ENCODE results near the gene ZMIZ1. TPM values are rescaled to one million over a fixed set of nuclear protein-coding genes. Genes with fewer than 3 reads are reported as not detected.

Gene ZMIZ1, protein sequence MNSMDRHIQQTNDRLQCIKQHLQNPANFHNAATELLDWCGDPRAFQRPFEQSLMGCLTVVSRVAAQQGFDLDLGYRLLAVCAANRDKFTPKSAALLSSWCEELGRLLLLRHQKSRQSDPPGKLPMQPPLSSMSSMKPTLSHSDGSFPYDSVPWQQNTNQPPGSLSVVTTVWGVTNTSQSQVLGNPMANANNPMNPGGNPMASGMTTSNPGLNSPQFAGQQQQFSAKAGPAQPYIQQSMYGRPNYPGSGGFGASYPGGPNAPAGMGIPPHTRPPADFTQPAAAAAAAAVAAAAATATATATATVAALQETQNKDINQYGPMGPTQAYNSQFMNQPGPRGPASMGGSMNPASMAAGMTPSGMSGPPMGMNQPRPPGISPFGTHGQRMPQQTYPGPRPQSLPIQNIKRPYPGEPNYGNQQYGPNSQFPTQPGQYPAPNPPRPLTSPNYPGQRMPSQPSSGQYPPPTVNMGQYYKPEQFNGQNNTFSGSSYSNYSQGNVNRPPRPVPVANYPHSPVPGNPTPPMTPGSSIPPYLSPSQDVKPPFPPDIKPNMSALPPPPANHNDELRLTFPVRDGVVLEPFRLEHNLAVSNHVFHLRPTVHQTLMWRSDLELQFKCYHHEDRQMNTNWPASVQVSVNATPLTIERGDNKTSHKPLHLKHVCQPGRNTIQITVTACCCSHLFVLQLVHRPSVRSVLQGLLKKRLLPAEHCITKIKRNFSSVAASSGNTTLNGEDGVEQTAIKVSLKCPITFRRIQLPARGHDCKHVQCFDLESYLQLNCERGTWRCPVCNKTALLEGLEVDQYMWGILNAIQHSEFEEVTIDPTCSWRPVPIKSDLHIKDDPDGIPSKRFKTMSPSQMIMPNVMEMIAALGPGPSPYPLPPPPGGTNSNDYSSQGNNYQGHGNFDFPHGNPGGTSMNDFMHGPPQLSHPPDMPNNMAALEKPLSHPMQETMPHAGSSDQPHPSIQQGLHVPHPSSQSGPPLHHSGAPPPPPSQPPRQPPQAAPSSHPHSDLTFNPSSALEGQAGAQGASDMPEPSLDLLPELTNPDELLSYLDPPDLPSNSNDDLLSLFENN
- 10 to 100 TPM; 16.8 to 27.1 (median 21.2) TPM for total RNA-seq
- total RNA-seq (2013): 11.6 TPM
- 9.5 to 37.3 (median 19.5) reads per million in 29 experiments for total RNA-seq

DNA sequence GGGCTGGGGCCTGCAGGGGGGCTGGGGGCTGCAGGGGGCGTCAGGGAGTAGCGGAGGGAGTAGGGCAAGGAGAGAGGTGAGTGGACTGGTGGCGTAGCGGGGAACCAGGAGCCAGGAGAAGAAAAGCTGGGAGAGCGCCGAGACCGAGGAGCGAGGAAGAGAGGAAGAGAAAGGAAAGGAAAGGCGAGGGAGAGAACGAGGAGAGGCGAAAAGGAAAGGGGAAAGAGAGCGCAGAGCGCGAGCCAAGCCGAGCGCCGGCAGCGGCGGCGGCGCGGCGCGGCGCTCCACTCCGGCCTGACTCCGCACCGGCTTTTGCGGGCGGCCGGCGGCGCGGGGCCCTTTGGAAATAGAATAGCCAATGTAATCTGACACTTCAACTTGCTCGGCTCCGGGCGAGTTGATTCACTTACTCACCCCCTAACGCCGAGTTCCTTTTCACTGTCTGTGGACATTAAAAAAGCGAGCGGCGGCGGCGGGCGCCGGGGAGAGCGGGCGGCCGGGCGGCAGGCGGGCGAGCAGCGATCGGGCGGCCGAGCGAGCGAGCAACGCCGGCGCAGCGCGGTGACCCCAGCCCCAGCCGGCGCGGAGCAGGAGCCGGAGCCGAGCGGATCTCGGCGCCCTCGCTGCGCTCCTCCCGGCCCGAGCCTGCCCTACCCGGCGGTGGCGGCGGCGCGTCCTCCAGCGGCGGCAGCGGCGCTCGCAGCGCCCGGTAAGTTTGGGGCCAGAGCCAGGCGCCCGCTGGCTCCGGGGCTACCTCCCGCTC is at the start of gene ZMIZ1:
Gene ZMIZ1, plus strand, starts transcription at position 405 of the 763 bp plus-strand sequence. CDS start 132,667 bp downstream, outside the sequence.
- Mint-ChIP-seq H3K9me3 (no peaks in the 10 kb centered on the region), H3K4me3 (peak within 1 kb of the TSS; percentile 92 to 95 (median 93)), H3K4me1 (peaks cover 48 to 64% (median 53%) of the 10 kb centered on the region in 3 donors), H3K27ac (peak within 1 kb of the TSS; percentile 81 to 88), H3K27me3 (no peaks in the 10 kb centered on the region), H3K36me3 (no peaks in the 10 kb centered on the region)
- POLR2A ChIA-PET: no interaction called here
- under 1% methylated on average over 81 of the region's 92 CpGs for WGBS (ENCODE audit: insufficient coverage)
- ATAC-seq (replicated peaks in 1 of 4) (peak; percentile 66 to 69 (median 68)), DNase-seq (peak; percentile 49 to 87 (median 74))
- CTCF ChIA-PET: no interaction called here
- peak within 1 kb of the TSS; percentile 88 to 97 for H3K4me3 ChIP-seq (ENCODE audit: control insufficient read depth in 1 of 2, extremely low read depth in 1 of 2, low read length in 1 of 2)
- no peaks in the 10 kb centered on the region for H3K9me3 ChIP-seq
- peak within 1 kb of the TSS; percentile 41 for H3K27ac ChIP-seq (ENCODE audit: low read length)
- H3K27me3 ChIP-seq (replicated peaks in 1 of 2; ENCODE audit: control insufficient read depth in 2 of 2, extremely low read depth in 1 of 2, insufficient read depth in 2 of 2, low read length in 1 of 2): peaks cover 0 to 11% of the 10 kb centered on the region in 2 experiments
- H3K36me3 ChIP-seq (ENCODE audit: control insufficient read depth in 2 of 2, extremely low read depth in 1 of 2, insufficient read depth in 1 of 2, low read length in 1 of 2): no peaks in the 10 kb centered on the region
- H3K4me1 ChIP-seq (ENCODE audit: control insufficient read depth in 1 of 2, extremely low read depth in 1 of 2, insufficient read depth in 2 of 2, low read length in 2 of 2): peaks cover 10 to 56% of the 10 kb centered on the region in 2 experiments

DNA sequence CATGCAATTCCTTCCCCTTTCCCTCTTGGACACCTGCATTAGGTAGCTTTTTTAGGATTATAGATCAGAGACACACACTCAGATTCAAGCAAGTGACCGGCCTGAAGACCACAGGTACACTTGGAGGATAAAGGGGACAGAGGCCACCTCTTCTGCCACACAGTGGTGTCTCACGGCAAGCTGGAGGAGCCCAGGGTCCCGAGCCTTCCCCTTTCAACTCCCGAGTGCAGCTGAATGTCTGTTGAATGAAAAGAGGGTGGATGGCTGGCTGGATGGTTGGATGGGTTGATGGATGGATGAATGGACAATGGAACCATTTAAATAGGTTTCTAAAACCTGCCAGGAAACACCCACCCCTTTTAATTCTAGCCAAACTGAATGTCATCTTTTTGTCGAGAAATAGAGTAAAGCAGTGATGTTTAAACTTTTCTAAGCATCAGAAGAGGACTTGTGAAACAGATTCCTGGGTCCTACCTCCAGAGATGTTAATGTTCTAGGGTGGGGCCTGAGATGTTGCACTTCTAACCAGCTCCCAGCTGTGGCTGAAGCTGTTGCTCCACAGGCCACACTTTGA is 49.2 kb upstream of the ZMIZ1 start:
- H3K27me3 Mint-ChIP-seq: no peaks in the 10 kb centered on the region
- peaks cover 8% of the 10 kb centered on the region for H3K36me3 Mint-ChIP-seq
- 100% methylated on average over 2 of the region's 5 CpGs for WGBS (ENCODE audit: insufficient coverage)
- Histone ChIP-seq H3K27ac (ENCODE audit: low read length) (no peak overlapping the region), H3K4me3 (ENCODE audit: control insufficient read depth in 1 of 2, extremely low read depth in 1 of 2, low read length in 1 of 2) (no peak overlapping the region), H3K27me3 (replicated peaks in 1 of 2; ENCODE audit: control insufficient read depth in 2 of 2, extremely low read depth in 1 of 2, insufficient read depth in 2 of 2, low read length in 1 of 2) (no peaks in the 10 kb centered on the region), H3K4me1 (ENCODE audit: control insufficient read depth in 1 of 2, extremely low read depth in 1 of 2, insufficient read depth in 2 of 2, low read length in 2 of 2) (peaks cover 0 to 9% of the 10 kb centered on the region in 2 experiments), H3K9me3 (no peaks in the 10 kb centered on the region), H3K36me3 (ENCODE audit: control insufficient read depth in 2 of 2, extremely low read depth in 1 of 2, insufficient read depth in 1 of 2, low read length in 1 of 2) (no peaks in the 10 kb centered on the region)
- peaks cover 2 to 13% (median 5%) of the 10 kb centered on the region in 3 donors for H3K4me1 Mint-ChIP-seq
- ChIA-PET POLR2A (no interaction called here), CTCF (no interaction called here)
- DNase-seq (no peak), ATAC-seq (replicated peaks in 1 of 4) (no peak)
- no peak overlapping the region for H3K4me3 Mint-ChIP-seq
- no peak overlapping the region for H3K27ac Mint-ChIP-seq
- H3K9me3 Mint-ChIP-seq: peaks cover 3 to 4% (median 3%) of the 10 kb centered on the region in 3 donors

DNA sequence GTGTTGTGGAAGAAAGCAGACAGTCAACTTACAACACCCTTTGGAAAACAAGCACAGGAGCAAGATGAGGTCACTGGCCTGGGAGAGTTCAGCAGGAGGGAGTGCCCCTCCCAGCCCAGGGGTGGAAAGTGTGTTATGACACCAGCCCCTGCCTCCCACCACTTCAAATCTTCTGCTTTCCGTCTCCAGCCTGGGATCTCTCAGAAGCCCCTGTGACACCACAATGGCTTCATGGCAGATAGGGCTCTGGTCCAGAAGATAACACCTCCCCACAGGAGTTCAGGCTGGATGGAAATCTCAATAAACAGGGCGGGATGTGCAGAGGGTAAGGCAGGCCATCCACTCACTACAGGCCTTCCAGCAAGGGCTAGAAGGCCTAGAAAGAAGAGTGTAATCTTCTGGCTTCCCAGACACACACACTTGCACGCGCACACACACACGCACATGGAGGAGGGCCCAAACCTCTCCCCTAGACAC is 48.7 kb upstream of the ZMIZ1 start:
- peaks cover 3 to 4% (median 3%) of the 10 kb centered on the region in 3 donors for H3K9me3 Mint-ChIP-seq

DNA sequence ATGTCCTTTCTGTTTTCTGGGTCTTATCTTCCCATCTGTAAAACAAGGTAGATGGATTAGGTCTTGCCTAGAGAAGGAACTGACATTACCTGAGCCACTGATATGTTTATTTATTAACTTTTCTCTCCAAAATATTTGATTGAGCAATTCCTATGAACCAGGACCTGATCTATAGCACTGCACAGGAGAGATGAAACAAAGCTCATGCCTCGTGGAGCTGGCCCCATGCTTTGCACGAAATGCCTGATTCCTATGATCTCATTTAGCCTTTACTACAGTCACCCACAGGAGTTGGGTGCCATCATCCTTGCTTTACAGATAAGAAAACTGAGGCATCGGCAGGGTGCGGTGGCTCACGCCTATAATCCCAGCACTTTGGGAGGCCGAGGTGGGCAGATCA is 48.2 kb upstream of the ZMIZ1 start:
- Histone ChIP-seq H3K27me3 (replicated peaks in 1 of 2; ENCODE audit: control insufficient read depth in 2 of 2, extremely low read depth in 1 of 2, insufficient read depth in 2 of 2, low read length in 1 of 2) (no peaks in the 10 kb centered on the region), H3K9me3 (no peaks in the 10 kb centered on the region), H3K4me1 (ENCODE audit: control insufficient read depth in 1 of 2, extremely low read depth in 1 of 2, insufficient read depth in 2 of 2, low read length in 2 of 2) (peaks cover 4 to 20% of the 10 kb centered on the region in 2 experiments), H3K27ac (ENCODE audit: low read length) (no peak overlapping the region), H3K36me3 (ENCODE audit: control insufficient read depth in 2 of 2, extremely low read depth in 1 of 2, insufficient read depth in 1 of 2, low read length in 1 of 2) (no peaks in the 10 kb centered on the region), H3K4me3 (ENCODE audit: control insufficient read depth in 1 of 2, extremely low read depth in 1 of 2, low read length in 1 of 2) (no peak overlapping the region)
- Mint-ChIP-seq H3K27me3 (no peaks in the 10 kb centered on the region), H3K36me3 (peaks cover 8% of the 10 kb centered on the region), H3K27ac (no peak overlapping the region), H3K4me3 (no peak overlapping the region), H3K9me3 (peaks cover 3 to 4% (median 3%) of the 10 kb centered on the region in 3 donors), H3K4me1 (peaks cover 11 to 22% (median 13%) of the 10 kb centered on the region in 3 donors)
- no peak for DNase-seq
- CTCF ChIA-PET: no interaction called here
- POLR2A ChIA-PET: no interaction called here
- ATAC-seq (replicated peaks in 1 of 4): no peak
- WGBS (ENCODE audit: insufficient coverage): 79% methylated on average over 2 of the region's 6 CpGs

More for the DNA sequence above, 48.7 kb upstream of the ZMIZ1 start:
- peaks cover 5 to 16% (median 7%) of the 10 kb centered on the region in 3 donors for H3K4me1 Mint-ChIP-seq
- no peak overlapping the region for H3K27ac Mint-ChIP-seq
- Histone ChIP-seq H3K9me3 (no peaks in the 10 kb centered on the region), H3K27me3 (replicated peaks in 1 of 2; ENCODE audit: control insufficient read depth in 2 of 2, extremely low read depth in 1 of 2, insufficient read depth in 2 of 2, low read length in 1 of 2) (no peaks in the 10 kb centered on the region), H3K27ac (ENCODE audit: low read length) (no peak overlapping the region), H3K4me1 (ENCODE audit: control insufficient read depth in 1 of 2, extremely low read depth in 1 of 2, insufficient read depth in 2 of 2, low read length in 2 of 2) (peaks cover 3 to 14% of the 10 kb centered on the region in 2 experiments), H3K36me3 (ENCODE audit: control insufficient read depth in 2 of 2, extremely low read depth in 1 of 2, insufficient read depth in 1 of 2, low read length in 1 of 2) (no peaks in the 10 kb centered on the region), H3K4me3 (ENCODE audit: control insufficient read depth in 1 of 2, extremely low read depth in 1 of 2, low read length in 1 of 2) (no peak overlapping the region)
- H3K27me3 Mint-ChIP-seq: no peaks in the 10 kb centered on the region
- DNase-seq (no peak), ATAC-seq (replicated peaks in 1 of 4) (no peak)
- POLR2A ChIA-PET: no interaction called here
- WGBS (ENCODE audit: insufficient coverage): 80% methylated on average over 1 of the region's 5 CpGs
- H3K4me3 Mint-ChIP-seq: no peak overlapping the region
- peaks cover 8% of the 10 kb centered on the region for H3K36me3 Mint-ChIP-seq
- CTCF ChIA-PET: no interaction called here

DNA sequence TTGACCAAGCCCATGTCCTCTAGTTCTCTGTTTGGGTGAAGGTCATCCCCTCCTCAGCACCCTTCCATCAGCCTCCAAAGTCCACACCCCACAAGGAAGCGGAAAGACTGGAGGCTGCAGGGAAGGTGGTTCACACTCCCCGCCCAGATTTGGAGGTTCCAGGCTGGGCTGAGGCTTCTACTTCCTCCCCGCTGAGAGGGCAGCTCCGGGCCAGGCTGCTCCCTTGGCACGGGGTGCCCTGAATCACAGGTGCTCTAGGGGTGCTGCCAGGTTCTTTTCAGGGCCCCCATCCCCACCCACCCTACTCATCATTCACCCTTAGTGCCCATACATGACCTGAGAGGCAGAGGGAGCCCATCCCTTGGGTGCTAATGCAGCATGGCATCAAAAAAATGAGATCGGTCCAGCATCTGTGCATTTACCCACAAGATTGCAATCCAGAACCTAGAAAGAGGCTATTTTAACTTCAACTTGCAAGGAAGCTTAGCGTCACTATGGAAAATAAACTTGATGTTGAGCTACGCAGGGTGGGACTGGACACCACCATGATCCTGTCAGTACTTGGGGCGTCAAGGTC is 47.3 kb upstream of the ZMIZ1 start:
- no peak overlapping the region for H3K27ac Mint-ChIP-seq
- no peaks in the 10 kb centered on the region for H3K36me3 ChIP-seq (ENCODE audit: control insufficient read depth in 2 of 2, extremely low read depth in 1 of 2, insufficient read depth in 1 of 2, low read length in 1 of 2)
- H3K4me3 Mint-ChIP-seq: no peak overlapping the region
- H3K4me1 ChIP-seq (ENCODE audit: control insufficient read depth in 1 of 2, extremely low read depth in 1 of 2, insufficient read depth in 2 of 2, low read length in 2 of 2): peaks cover 8 to 28% of the 10 kb centered on the region in 2 experiments
- WGBS (ENCODE audit: insufficient coverage): 87% methylated on average over 8 of the region's 9 CpGs
- peaks cover 8% of the 10 kb centered on the region for H3K36me3 Mint-ChIP-seq
- no peak overlapping the region for H3K27ac ChIP-seq (ENCODE audit: low read length)
- H3K27me3 ChIP-seq (replicated peaks in 1 of 2; ENCODE audit: control insufficient read depth in 2 of 2, extremely low read depth in 1 of 2, insufficient read depth in 2 of 2, low read length in 1 of 2): no peaks in the 10 kb centered on the region
- H3K9me3 Mint-ChIP-seq: peaks cover 3 to 4% (median 3%) of the 10 kb centered on the region in 3 donors
- peaks cover 17 to 28% (median 20%) of the 10 kb centered on the region in 3 donors for H3K4me1 Mint-ChIP-seq
- H3K9me3 ChIP-seq: no peaks in the 10 kb centered on the region
- ATAC-seq (replicated peaks in 1 of 4) (no peak), DNase-seq (no peak)
- ChIA-PET CTCF (no interaction called here), POLR2A (no interaction called here)
- no peaks in the 10 kb centered on the region for H3K27me3 Mint-ChIP-seq
- no peak overlapping the region for H3K4me3 ChIP-seq (ENCODE audit: control insufficient read depth in 1 of 2, extremely low read depth in 1 of 2, low read length in 1 of 2)

Measured in T-cell (primary cell).